ENCODE measurements around the gene ABTB1.
"Not testable (repeated sequence)": the region's sequence is repeated elsewhere in the genome, so short reads cannot be mapped to it uniquely, and the experiment has no call there.

ABTB1 gene

DNA sequence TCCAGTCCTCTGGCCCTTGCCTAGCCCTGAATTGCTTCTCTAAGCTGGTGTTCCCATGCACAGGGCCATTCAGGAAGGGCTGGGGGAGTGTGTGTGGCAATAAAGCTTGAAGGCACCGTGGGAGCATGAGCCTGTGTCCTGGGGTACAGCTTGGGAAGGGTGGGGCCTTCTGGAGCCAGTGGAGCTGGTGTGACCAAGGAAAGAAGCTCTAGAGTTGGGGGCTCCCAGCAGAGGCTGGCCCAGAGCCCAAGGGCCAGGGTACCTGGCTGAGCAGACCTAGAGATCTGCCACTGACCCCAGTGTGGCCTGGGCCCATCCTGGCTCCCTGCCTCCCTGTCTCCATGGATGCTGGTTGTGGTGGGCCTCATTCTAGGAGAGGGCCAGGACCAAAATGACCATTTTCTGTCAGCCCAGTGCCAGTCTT, 8.1 kb downstream of the ABTB1 start:
- no peak overlapping the region for H3K4me3 Mint-ChIP-seq
- H3K27ac Mint-ChIP-seq = peak overlapping the region; percentile 13
- DNase-seq (ENCODE audit: low spot score in 2 of 2) (no peak), ATAC-seq (ENCODE audit: low read depth) (no peak)
- H3K27me3 Mint-ChIP-seq = no peaks in the 10 kb centered on the region
- H3K4me1 Mint-ChIP-seq = peaks cover 16% of the 10 kb centered on the region
- H3K36me3 Mint-ChIP-seq = peaks cover 12% of the 10 kb centered on the region
- peaks cover 2% of the 10 kb centered on the region for H3K9me3 Mint-ChIP-seq

DNA sequence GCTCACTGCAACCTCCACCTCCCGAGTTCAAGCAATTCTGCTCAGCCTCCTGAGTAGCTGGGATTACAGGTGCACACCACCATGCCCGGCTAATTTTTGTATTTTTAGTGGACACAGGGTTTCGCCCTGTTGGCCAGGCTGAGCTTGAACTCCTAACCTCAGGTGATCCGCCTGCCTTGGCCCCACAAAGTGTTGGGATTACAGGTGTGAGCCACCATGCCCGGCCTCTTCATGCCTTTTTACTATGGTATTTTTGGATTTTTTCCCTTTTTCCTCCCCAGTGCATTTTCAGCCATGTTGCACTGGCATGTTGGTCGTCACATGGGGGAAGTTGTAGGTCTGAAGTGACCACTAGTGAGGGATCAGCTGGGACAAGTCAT, 9.4 kb downstream of the ABTB1 start:
- H3K4me3 Mint-ChIP-seq; H3K27me3 Mint-ChIP-seq; ATAC-seq (ENCODE audit: low read depth); H3K9me3 Mint-ChIP-seq; H3K27ac Mint-ChIP-seq; DNase-seq (ENCODE audit: low spot score in 2 of 2); H3K36me3 Mint-ChIP-seq: not testable (repeated sequence)
- H3K4me1 Mint-ChIP-seq = peaks cover 12% of the 10 kb centered on the region

DNA sequence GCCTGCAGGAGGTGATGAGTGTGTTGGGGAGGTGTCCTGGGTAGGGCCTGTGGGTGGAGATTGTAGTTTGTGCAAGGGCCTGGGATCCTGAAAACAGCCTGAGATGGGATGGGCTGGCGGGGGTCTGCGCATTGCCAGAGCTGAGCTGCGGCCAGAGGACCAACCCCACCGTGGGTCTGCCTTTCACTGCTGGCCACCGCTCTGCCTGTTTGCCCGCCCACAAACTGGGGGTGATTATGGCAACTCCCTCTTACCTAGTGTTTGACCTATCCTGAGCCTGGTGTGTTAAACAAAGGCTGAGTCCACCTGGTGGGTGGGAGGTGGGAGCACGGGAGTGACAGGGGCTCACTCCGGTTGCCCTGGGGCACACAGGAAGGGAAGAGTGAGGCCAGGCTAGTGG, 9.8 kb downstream of the ABTB1 start:
- no peak overlapping the region for H3K27ac Mint-ChIP-seq
- H3K4me3 Mint-ChIP-seq = no peak overlapping the region
- ATAC-seq (ENCODE audit: low read depth) = no peak
- DNase-seq (ENCODE audit: low spot score in 2 of 2) = no peak
- no peaks in the 10 kb centered on the region for H3K27me3 Mint-ChIP-seq
- peaks cover 6% of the 10 kb centered on the region for H3K36me3 Mint-ChIP-seq
- peaks cover 2% of the 10 kb centered on the region for H3K9me3 Mint-ChIP-seq
- peaks cover 12% of the 10 kb centered on the region for H3K4me1 Mint-ChIP-seq

DNA sequence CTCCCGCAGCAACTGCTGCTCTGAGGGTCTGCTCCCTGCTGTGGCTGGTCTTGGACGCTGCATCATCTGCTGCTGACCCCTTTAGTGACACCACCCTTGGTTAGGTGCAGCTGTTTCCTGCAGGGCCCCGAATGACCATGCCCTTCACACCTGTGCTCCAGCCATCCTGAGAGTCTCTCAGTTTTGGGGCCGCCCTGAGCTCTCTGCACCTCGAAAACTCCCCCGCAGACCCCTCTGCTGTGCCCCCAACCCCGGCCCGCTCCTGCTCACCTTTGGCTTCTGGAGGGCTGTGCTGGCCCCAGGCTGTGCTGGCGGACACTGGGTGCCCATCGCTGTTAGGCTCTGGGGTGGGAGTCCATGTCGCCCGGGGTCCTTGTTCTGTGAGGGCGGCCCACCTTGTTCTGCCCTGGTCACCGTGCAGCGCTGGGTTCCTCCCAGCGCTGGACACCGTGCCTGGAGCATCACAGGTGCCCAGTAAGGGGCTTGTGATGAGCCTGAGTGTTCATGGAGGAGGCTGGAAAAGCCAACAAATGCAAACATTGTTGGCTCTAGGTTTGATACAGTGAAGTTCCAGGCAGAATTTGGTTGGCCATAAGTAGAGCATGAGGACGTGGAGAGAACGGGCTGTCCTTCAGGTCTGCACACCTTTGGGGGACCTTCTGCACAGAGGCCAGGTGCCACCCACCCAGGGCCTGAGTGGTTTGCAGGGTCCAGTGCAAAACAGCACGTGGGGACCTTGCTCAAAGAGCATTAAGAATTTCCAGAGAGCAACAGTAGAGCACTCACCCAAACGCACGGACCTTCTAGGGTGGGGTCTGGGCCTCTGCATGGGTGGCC, 12.3 kb downstream of the ABTB1 start:
- no peak overlapping the region for H3K27ac Mint-ChIP-seq
- no peak for DNase-seq (ENCODE audit: low spot score in 2 of 2)
- no peak overlapping the region for H3K4me3 Mint-ChIP-seq
- ATAC-seq (ENCODE audit: low read depth) = peak; percentile 50
- peaks cover 2% of the 10 kb centered on the region for H3K9me3 Mint-ChIP-seq
- peaks cover 10% of the 10 kb centered on the region for H3K4me1 Mint-ChIP-seq
- peaks cover 2% of the 10 kb centered on the region for H3K36me3 Mint-ChIP-seq
- no peaks in the 10 kb centered on the region for H3K27me3 Mint-ChIP-seq

- Mint-ChIP-seq H3K4me1 (peaks cover 10% of the 10 kb centered on the region), H3K36me3 (peaks cover 2% of the 10 kb centered on the region), H3K9me3 (peaks cover 2% of the 10 kb centered on the region), H3K27me3 (no peaks in the 10 kb centered on the region), H3K27ac (no peak overlapping the region), H3K4me3 (no peak overlapping the region)
- DNase-seq (ENCODE audit: low spot score in 2 of 2) = no peak
- ATAC-seq (ENCODE audit: low read depth) = peak; percentile 12
Observed at GRCh38 chr3:127685708-127686511, 13.2 kb downstream of the ABTB1 start.

- no peak overlapping the region for H3K4me3 Mint-ChIP-seq
- H3K36me3 Mint-ChIP-seq = peaks cover 2% of the 10 kb centered on the region
- no peaks in the 10 kb centered on the region for H3K27me3 Mint-ChIP-seq
- H3K9me3 Mint-ChIP-seq = peaks cover 2% of the 10 kb centered on the region
- peaks cover 7% of the 10 kb centered on the region for H3K4me1 Mint-ChIP-seq
- ATAC-seq (ENCODE audit: low read depth) (no peak), DNase-seq (ENCODE audit: low spot score in 2 of 2) (no peak)
- H3K27ac Mint-ChIP-seq = no peak overlapping the region
Observed at GRCh38 chr3:127686512-127686894, 13.8 kb downstream of the ABTB1 start.

- no peaks in the 10 kb centered on the region for H3K27me3 Mint-ChIP-seq
- H3K4me1 Mint-ChIP-seq = peaks cover 6% of the 10 kb centered on the region
- no peak overlapping the region for H3K4me3 Mint-ChIP-seq
- DNase-seq (ENCODE audit: low spot score in 2 of 2) (no peak), ATAC-seq (ENCODE audit: low read depth) (no peak)
- H3K27ac Mint-ChIP-seq = no peak overlapping the region
- peaks cover 1% of the 10 kb centered on the region for H3K9me3 Mint-ChIP-seq
- peaks cover 1% of the 10 kb centered on the region for H3K36me3 Mint-ChIP-seq
Observed at GRCh38 chr3:127687228-127687737, 14.5 kb downstream of the ABTB1 start.

DNA sequence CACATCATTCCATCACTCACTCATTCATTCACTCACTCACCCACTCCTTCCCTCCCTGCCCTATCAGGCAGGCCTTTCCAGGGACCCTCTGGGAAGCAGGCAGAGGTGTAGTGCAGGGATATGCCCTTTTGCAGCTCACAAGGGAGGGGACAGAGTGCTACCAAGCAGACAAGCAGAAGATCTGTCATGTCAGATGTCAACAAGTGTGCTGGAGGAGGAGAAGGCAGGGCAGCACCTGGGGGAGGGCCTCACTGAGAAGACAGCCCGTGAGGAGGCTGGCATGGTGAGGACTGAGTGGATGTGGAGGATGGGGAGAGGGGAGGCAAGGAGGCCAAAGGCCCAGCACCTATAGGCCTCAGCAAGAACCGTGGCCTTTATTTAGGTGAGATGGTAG, 15.3 kb downstream of the ABTB1 start:
- Mint-ChIP-seq H3K9me3 (no peaks in the 10 kb centered on the region), H3K36me3 (no peaks in the 10 kb centered on the region), H3K4me1 (peaks cover 10% of the 10 kb centered on the region)

DNA sequence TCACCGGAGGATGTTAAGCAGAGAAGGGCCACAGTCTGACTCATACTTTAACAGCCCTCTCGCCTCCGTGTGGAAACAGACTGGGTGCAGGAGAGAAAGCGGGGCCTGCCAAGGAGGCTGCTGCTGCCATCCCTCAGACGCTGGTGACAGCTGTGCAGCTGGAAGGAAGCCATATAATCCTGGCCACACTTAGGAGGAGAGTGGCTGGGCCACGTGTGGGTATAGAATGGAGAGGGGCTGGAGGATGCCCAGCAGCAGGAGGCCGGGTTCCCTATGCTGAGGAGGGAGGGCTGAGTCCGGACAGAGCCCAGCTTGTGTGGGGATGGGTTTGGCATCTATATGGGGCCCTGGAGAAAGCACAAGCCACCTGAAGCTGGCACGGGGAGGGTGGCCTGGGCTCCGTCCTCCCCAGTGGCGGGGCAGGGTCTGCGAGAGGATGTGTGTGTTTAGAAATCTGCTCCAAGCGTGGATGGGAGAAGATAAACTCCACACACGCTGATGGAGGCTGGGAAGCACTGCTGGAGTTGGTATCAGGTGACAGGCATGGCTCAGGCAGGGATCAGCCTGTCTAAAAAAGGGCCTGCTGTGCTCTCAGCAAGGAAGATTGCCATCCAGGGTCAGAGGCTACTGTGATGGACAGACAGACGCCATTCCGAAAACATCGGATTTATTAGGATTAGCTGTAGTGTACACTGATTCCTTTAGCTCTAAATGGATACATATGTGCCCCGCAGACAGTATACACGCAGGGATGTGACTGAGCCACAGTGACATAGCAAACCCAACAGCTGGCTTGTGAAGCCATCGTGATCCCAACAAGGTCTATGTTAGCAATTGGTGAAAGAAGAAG, 15.9 kb downstream of the ABTB1 start:
- no peaks in the 10 kb centered on the region for H3K27me3 Mint-ChIP-seq
- no peak for ATAC-seq (ENCODE audit: low read depth)
- peaks cover 13% of the 10 kb centered on the region for H3K4me1 Mint-ChIP-seq
- no peaks in the 10 kb centered on the region for H3K9me3 Mint-ChIP-seq
- no peak overlapping the region for H3K4me3 Mint-ChIP-seq
- H3K27ac Mint-ChIP-seq = no peak overlapping the region
- no peaks in the 10 kb centered on the region for H3K36me3 Mint-ChIP-seq
- DNase-seq (ENCODE audit: low spot score in 2 of 2) = no peak

More for the DNA sequence above, 15.3 kb downstream of the ABTB1 start:
- H3K27ac Mint-ChIP-seq = no peak overlapping the region
- no peaks in the 10 kb centered on the region for H3K27me3 Mint-ChIP-seq
- no peak overlapping the region for H3K4me3 Mint-ChIP-seq
- DNase-seq (ENCODE audit: low spot score in 2 of 2) = no peak
- ATAC-seq (ENCODE audit: low read depth) = no peak

DNA sequence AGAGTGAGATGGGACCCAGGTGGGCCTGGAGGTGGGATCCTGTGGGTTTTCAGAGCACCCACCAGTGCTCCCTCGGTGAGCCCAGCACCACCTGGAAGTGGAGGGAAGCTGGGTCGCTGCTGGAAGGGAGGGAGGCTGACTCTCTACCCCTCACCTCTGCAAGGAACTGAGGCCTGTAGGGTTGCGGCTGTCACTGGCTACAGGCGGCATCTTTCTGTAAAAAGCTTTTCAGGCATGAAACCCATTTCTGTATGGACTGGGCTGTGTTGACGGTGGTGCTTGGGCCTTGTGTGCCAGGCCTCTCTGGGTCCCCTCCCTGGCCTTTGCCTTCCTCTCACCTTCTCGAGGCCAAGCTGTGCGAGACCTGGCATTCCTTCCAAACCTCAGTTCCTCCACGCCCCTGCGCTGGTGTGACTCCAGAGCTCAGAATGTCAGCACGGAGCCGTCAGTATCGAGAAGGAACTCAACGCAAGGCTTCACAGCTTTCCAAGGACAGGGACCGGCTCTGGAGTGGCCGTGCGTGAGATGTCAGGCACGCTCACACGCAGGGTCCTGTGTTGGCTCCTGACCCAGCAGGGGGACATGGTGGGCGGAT, 16.6 kb downstream of the ABTB1 start:
- Mint-ChIP-seq H3K27ac (no peak overlapping the region), H3K27me3 (no peaks in the 10 kb centered on the region), H3K4me3 (no peak overlapping the region), H3K9me3 (no peaks in the 10 kb centered on the region), H3K4me1 (peaks cover 13% of the 10 kb centered on the region), H3K36me3 (no peaks in the 10 kb centered on the region)
- DNase-seq (ENCODE audit: low spot score in 2 of 2) = no peak
- ATAC-seq (ENCODE audit: low read depth) = no peak

DNA sequence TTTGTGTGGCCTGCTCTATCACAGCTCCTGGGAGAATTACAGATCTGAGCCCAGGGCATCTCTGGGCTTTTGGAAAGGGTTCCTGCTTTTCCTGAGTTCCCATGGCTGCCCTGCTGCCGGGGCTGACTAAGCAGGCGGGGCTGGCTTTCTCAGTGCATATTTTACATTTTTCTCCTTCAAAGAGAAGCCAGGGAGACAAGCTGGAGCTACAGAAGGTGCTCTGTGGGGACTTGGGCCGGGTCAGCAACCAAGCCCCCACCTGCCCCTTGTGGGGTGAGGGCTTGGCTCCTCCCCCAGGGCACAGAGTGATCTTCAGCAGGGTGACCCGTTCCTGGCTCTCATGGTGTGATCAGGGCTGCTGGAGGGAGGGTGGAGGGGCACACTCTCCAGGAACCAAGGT, 17.4 kb downstream of the ABTB1 start:
- no peak overlapping the region for H3K4me3 Mint-ChIP-seq
- H3K36me3 Mint-ChIP-seq = no peaks in the 10 kb centered on the region
- no peak for ATAC-seq (ENCODE audit: low read depth)
- DNase-seq (ENCODE audit: low spot score in 2 of 2) = no peak
- H3K27me3 Mint-ChIP-seq = no peaks in the 10 kb centered on the region
- H3K27ac Mint-ChIP-seq = no peak overlapping the region
- peaks cover 15% of the 10 kb centered on the region for H3K4me1 Mint-ChIP-seq
- H3K9me3 Mint-ChIP-seq = no peaks in the 10 kb centered on the region

- Mint-ChIP-seq H3K36me3 (no peaks in the 10 kb centered on the region), H3K27me3 (no peaks in the 10 kb centered on the region), H3K4me1 (peaks cover 15% of the 10 kb centered on the region), H3K27ac (no peak overlapping the region), H3K9me3 (no peaks in the 10 kb centered on the region), H3K4me3 (no peak overlapping the region)
- no peak for DNase-seq (ENCODE audit: low spot score in 2 of 2)
- ATAC-seq (ENCODE audit: low read depth) = peak; percentile 67
Observed at GRCh38 chr3:127690823-127691452, 18.2 kb downstream of the ABTB1 start.

- H3K27ac Mint-ChIP-seq = no peak overlapping the region
- DNase-seq (ENCODE audit: low spot score in 2 of 2) (no peak), ATAC-seq (ENCODE audit: low read depth) (peak; percentile 27)
- H3K4me1 Mint-ChIP-seq = peaks cover 18% of the 10 kb centered on the region
- H3K4me3 Mint-ChIP-seq = no peak overlapping the region
- no peaks in the 10 kb centered on the region for H3K36me3 Mint-ChIP-seq
- H3K27me3 Mint-ChIP-seq = peaks cover 2% of the 10 kb centered on the region
- no peaks in the 10 kb centered on the region for H3K9me3 Mint-ChIP-seq
Observed at GRCh38 chr3:127691489-127691888, 18.7 kb downstream of the ABTB1 start.

All from memory B cell (primary cell).